22Rv1 (cell line): ENCODE results near the gene NEK11.

Experiments
- ZFX ChIP-seq: fragments of 450-650 bp; IDR thresholded peaks from 2 replicates; pipeline ENCODE4 v1.6.1; 2017; ENCODE audit warnings: antibody characterized with exemption, borderline replicate concordance
- TF ChIP-seq, protein P1 (sequence below): fragments of 450-650 bp; IDR thresholded peaks from 2 replicates; pipeline ENCODE4 v1.5.1; 2017; ENCODE audit warnings: mild to moderate bottlenecking

DNA sequence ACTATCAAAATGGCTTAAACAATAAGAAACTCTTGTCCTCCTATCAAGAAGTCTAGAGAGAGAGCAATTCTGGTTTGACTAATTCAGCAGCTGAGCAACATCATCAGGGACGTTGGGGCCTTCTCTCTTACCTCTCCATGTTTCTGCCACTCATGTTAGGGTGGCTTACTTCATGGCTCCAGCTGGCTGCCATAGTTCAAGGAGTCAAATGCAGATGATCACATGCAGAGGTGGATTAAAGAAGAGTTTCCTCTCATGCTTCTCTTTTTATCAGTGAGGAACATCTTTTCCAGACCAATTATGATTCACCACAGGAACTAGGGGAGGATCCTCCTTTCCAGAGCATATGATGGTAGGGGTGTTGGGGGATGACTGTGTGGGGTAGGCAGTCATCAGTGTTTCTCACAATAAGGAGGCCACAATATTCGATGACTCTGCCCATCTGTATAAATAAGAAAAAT is 45.5 kb downstream of the NEK11 start:
- TF ChIP-seq, protein P1, sequence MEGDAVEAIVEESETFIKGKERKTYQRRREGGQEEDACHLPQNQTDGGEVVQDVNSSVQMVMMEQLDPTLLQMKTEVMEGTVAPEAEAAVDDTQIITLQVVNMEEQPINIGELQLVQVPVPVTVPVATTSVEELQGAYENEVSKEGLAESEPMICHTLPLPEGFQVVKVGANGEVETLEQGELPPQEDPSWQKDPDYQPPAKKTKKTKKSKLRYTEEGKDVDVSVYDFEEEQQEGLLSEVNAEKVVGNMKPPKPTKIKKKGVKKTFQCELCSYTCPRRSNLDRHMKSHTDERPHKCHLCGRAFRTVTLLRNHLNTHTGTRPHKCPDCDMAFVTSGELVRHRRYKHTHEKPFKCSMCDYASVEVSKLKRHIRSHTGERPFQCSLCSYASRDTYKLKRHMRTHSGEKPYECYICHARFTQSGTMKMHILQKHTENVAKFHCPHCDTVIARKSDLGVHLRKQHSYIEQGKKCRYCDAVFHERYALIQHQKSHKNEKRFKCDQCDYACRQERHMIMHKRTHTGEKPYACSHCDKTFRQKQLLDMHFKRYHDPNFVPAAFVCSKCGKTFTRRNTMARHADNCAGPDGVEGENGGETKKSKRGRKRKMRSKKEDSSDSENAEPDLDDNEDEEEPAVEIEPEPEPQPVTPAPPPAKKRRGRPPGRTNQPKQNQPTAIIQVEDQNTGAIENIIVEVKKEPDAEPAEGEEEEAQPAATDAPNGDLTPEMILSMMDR = no peak
- no peak for TF ChIP-seq ZFX
